K562 (cell line): Measurements from ENCODE around the gene PKDCC. TPM values are rescaled to one million over a fixed set of nuclear protein-coding genes. Genes with fewer than 3 reads are reported as not detected.

Source experiments
- ATAC-seq: fragments of 200-7000 bp; cut with Tn5 transposase; 3 replicates; pipeline ENCODE4 v1.9.1; 2020; ENCODE audit warnings: moderate library complexity
- BruUV-seq: library from RNA; stranded (reverse); fragments of 400-500 nt; replicated peaks from 2 replicates; lab custom pipeline; 2021; lab: Mats Ljungman, UMichigan
- CTCF ChIA-PET: fragments of 300-600 bp; formaldehyde crosslinking; extraction: SDS; loops from one replicate; lab custom pipeline; 2021; ENCODE audit warnings: low intra/inter-chr PET ratio; lab: Yijun Ruan, JAX
- POLR2A ChIA-PET: fragments of 300-600, 350-650 bp; sonication (Branson Sonifier 250); formaldehyde crosslinking; extraction: SDS; loops from one replicate; lab custom pipeline; 2021; ENCODE audit warnings: antibody characterized with exemption, inconsistent platforms; lab: Yijun Ruan, JAX
- DNase-seq, 4 experiments: peaks; one replicate each; pipeline versions ENCODE4 v3.0.0 to v3.0.0-alpha.2; 2011 to 2018; ENCODE audit warnings: low spot score in 3 of 4, mixed read lengths in 3 of 4; ENCODE audit errors: extremely low read depth in 1 of 4
- FAIRE-seq: peaks from 2 replicates; lab custom pipeline; 2011; peaks lifted over from hg19 to GRCh38; lab: Jason Lieb, UNC
- H2AFZ ChIP-seq: 2 replicates; pipeline ENCODE4 v1.6.0; 2011; ENCODE audit warnings: low read depth, low read length, control low read depth, inconsistent platforms
- H3K27ac ChIP-seq: fragments of 200-600 bp; 3 replicates; pipeline ENCODE4 v1.8.0; 2011; ENCODE audit warnings: low read depth, mild to moderate bottlenecking, control low read depth, inconsistent platforms, low read length, moderate library complexity, mixed read lengths; ENCODE audit errors: extremely low read depth
- H3K27me3 ChIP-seq, 2 experiments: fragments of 300-600 bp in 1 of 2; 2 replicates in 1 of 2; 3 replicates in 1 of 2; pipeline versions ENCODE4 v1.6.0 to v1.8.0; 2011; ENCODE audit warnings: inconsistent platforms in 2 of 2, low read length in 2 of 2, mild to moderate bottlenecking in 1 of 2, mixed read lengths in 1 of 2, moderate library complexity in 1 of 2; ENCODE audit not compliant: control insufficient read depth in 2 of 2, insufficient read depth in 2 of 2
- H3K36me3 ChIP-seq: fragments of 300-600 bp; 3 replicates; pipeline ENCODE4 v1.8.0; 2011; ENCODE audit warnings: mild to moderate bottlenecking, low read length, inconsistent platforms; ENCODE audit not compliant: control insufficient read depth, insufficient read depth
- H3K4me1 ChIP-seq, 2 experiments: fragments of 200-600 bp in 1 of 2; replicated peaks in 1 of 2; 2 replicates in 1 of 2; 3 replicates in 1 of 2; pipeline versions ENCODE4 v1.5.1 to v1.8.0; 2011; ENCODE audit warnings: inconsistent platforms in 2 of 2, low read length in 2 of 2, mild to moderate bottlenecking in 1 of 2, mixed read lengths in 1 of 2, moderate library complexity in 1 of 2; ENCODE audit not compliant: control insufficient read depth in 2 of 2, insufficient read depth in 2 of 2
- H3K4me2 ChIP-seq: 2 replicates; pipeline ENCODE4 v1.6.1; 2011; ENCODE audit warnings: low read length, control low read depth, inconsistent platforms, mixed read lengths; ENCODE audit not compliant: insufficient read depth
- H3K4me3 ChIP-seq: fragments of 200-600 bp; sonication (generic), shearing (Covaris generic); 2 replicates; pipeline ENCODE4 v1.5.1; 2016; ENCODE audit warnings: control low read depth, inconsistent platforms
- H3K79me2 ChIP-seq: fragments of 200-600 bp; 3 replicates; pipeline ENCODE4 v1.8.0; 2011; ENCODE audit warnings: low read length, inconsistent platforms; ENCODE audit not compliant: control insufficient read depth, insufficient read depth
- H3K9ac ChIP-seq, 2 experiments: 2 replicates each; pipeline versions ENCODE4 v1.6.0 to v1.6.1; 2011; ENCODE audit warnings: low read depth in 2 of 2, low read length in 2 of 2, control low read depth in 1 of 2, inconsistent platforms in 1 of 2, mild to moderate bottlenecking in 1 of 2, mixed read lengths in 1 of 2; ENCODE audit not compliant: insufficient read depth in 1 of 2
- H3K9me1 ChIP-seq: one replicate; pipeline ENCODE4 v1.6.0; 2011; ENCODE audit warnings: inconsistent platforms, mild to moderate bottlenecking, low read length, moderate library complexity; ENCODE audit not compliant: control insufficient read depth, insufficient read depth
- H3K9me3 ChIP-seq: replicated peaks from 2 replicates; pipeline ENCODE4 v1.5.1; 2011; ENCODE audit warnings: low read depth, low read length, inconsistent platforms; ENCODE audit not compliant: control insufficient read depth, insufficient read depth
- H4K20me1 ChIP-seq: replicated peaks from 2 replicates; pipeline ENCODE4 v1.6.1; 2011; ENCODE audit warnings: low read length, inconsistent platforms, mixed read lengths; ENCODE audit not compliant: control insufficient read depth, insufficient read depth
- ATF7 ChIP-seq: fragments of 450-650 bp; IDR thresholded peaks from 2 replicates; pipeline ENCODE4 v1.7.1; 2014; ENCODE audit warnings: mild to moderate bottlenecking, moderate library complexity
- BRD9 ChIP-seq: fragments of 450-650 bp; IDR thresholded peaks from 2 replicates; pipeline ENCODE4 v1.6.1; 2018; ENCODE audit warnings: low read depth; ENCODE audit not compliant: partially characterized antibody
- CBX8 ChIP-seq: fragments of 200-600 bp; sonication (generic); IDR thresholded peaks from 2 replicates; pipeline ENCODE4 v1.6.1; 2012; ENCODE audit warnings: borderline replicate concordance, mixed run types, low read depth, mild to moderate bottlenecking, moderate library complexity, mixed read lengths, low read length, control low read depth, inconsistent platforms; ENCODE audit not compliant: poor library complexity, severe bottlenecking; ENCODE audit errors: extremely low read depth
- FOXO4 ChIP-seq: fragments of 450-650 bp; formaldehyde crosslinking; IDR thresholded peaks from 2 replicates; pipeline ENCODE4 v1.4.0; 2020; ENCODE audit warnings: mild to moderate bottlenecking, moderate library complexity
- HDAC8 ChIP-seq: fragments of 450-650 bp; IDR thresholded peaks from 2 replicates; pipeline ENCODE4 v1.6.1; 2016; ENCODE audit warnings: mild to moderate bottlenecking, missing genetic modification characterization, moderate library complexity, missing compliant biosample characterization
- JUN ChIP-seq, 2 experiments: sonication (generic) in 1 of 2; formaldehyde crosslinking in 1 of 2; IDR thresholded peaks; 2 replicates each; pipeline versions ENCODE4 v1.6.1 to v1.8.0; 2012 to 2022; ENCODE audit warnings: borderline replicate concordance in 2 of 2, mild to moderate bottlenecking in 2 of 2, improper control_type of control experiment in 1 of 2, low read depth in 1 of 2, low read length in 1 of 2, missing genetic modification reagents in 1 of 2
- NR2C1 ChIP-seq, 2 experiments: fragments of 450-650 bp; IDR thresholded peaks; 2 replicates each; pipeline ENCODE4 v1.6.1; 2017; ENCODE audit warnings: mild to moderate bottlenecking in 2 of 2, antibody characterized with exemption in 1 of 2, inconsistent platforms in 1 of 2, missing compliant biosample characterization in 1 of 2, missing genetic modification characterization in 1 of 2
- POLR2AphosphoS5 ChIP-seq: IDR thresholded peaks from 2 replicates; pipeline ENCODE4 v1.6.1; 2011; ENCODE audit warnings: mild to moderate bottlenecking, low read depth, low read length, moderate library complexity; ENCODE audit not compliant: control insufficient read depth, insufficient read depth
- RFX7 ChIP-seq: fragments of 250-450 bp; sonication (Bioruptor Pico); IDR thresholded peaks from 2 replicates; pipeline ENCODE4 v1.5.1; 2021; ENCODE audit warnings: mild to moderate bottlenecking
- ZBTB5 ChIP-seq: fragments of 450-650 bp; IDR thresholded peaks from 2 replicates; pipeline ENCODE4 v1.6.1; 2017; ENCODE audit warnings: antibody characterized with exemption
- ZBTB8A ChIP-seq: fragments of 450-650 bp; IDR thresholded peaks from 2 replicates; pipeline ENCODE4 v1.6.1; 2018; ENCODE audit warnings: mild to moderate bottlenecking, moderate library complexity; ENCODE audit not compliant: partially characterized antibody
- ZFP30 ChIP-seq: fragments of 250-450 bp; sonication (Bioruptor Pico); IDR thresholded peaks from 2 replicates; pipeline ENCODE4 v1.8.0; 2022; ENCODE audit warnings: moderate library complexity, mild to moderate bottlenecking, inconsistent platforms, borderline replicate concordance
- ZNF41 ChIP-seq: fragments of 250-450 bp; sonication (Bioruptor Pico); conservative IDR thresholded peaks from 2 replicates; pipeline ENCODE4 v1.4.0; 2020; ENCODE audit warnings: mild to moderate bottlenecking
- ZNF639 ChIP-seq, 2 experiments: fragments of 200-800 bp in 1 of 2; sonication (Bioruptor generic) in 1 of 2; sonication (generic) in 1 of 2; formaldehyde crosslinking in 1 of 2; IDR thresholded peaks in 1 of 2; conservative IDR thresholded peaks in 1 of 2; 2 replicates each; pipeline versions ENCODE4 v1.5.0 to v1.6.1; 2016 to 2020; ENCODE audit warnings: missing compliant biosample characterization in 1 of 2, missing genetic modification characterization in 1 of 2, missing genetic modification reagents in 1 of 2
- ZNF76 ChIP-seq: fragments of 250-450 bp; sonication (Bioruptor Pico); IDR thresholded peaks from 2 replicates; pipeline ENCODE4 v1.4.0; 2020; ENCODE audit warnings: mild to moderate bottlenecking, moderate library complexity, borderline replicate concordance
- WGBS: fragments of 100-300 bp; shearing (Covaris generic); methylation state at CpG from one replicate; pipeline ENCODE4 v1.1.6; 2016; ENCODE audit warnings: low coverage, mixed read lengths; ENCODE audit not compliant: insufficient coverage; ENCODE audit errors: missing lambda C conversion rate; 5-methylcytosine and 5-hydroxymethylcytosine counted together
- in situ Hi-C: fragments of 300-500 bp; cut with MboI; formaldehyde crosslinking; loops from 4 replicates; pipeline ENCODE4 v1.15.0; 2018; ENCODE audit warnings: inconsistent platforms, mixed read lengths
- intact Hi-C: fragments of 100-400 bp; cut with micrococcal nuclease; formaldehyde crosslinking; loops from 2 replicates; pipeline ENCODE4 v1.14.2; 2022
- polyA plus RNA-seq, 8 experiments: library from polyadenylated mRNA; depleted of rRNA in 4 of 8; stranded (reverse) in 5 of 8; unstranded in 3 of 8; fragments of >200 nt; fragmentation: Nextera tagmentation in 2 of 8; fragmentation: Illumina TruSeq in 1 of 8; extraction: Ambion mirVana in 2 of 8; extraction: Trizol in 1 of 8; gene quantifications; 2 replicates each; pipeline versions ENCODE4 v1.2.1 to v1.2.3, GENCODE V29; 2011 to 2014; ENCODE audit warnings: inconsistent platforms in 1 of 8, missing spikeins in 1 of 8
- total RNA-seq, 7 experiments: library from RNA; depleted of rRNA in 6 of 7; stranded (reverse); fragments of >200 nt in 6 of 7; fragmentation: Illumina TruSeq in 2 of 7; extraction: Trizol in 2 of 7; gene quantifications; 2 replicates each; pipeline versions ENCODE4 v1.2.1 to v1.2.3, GENCODE V29; 2011 to 2021; ENCODE audit warnings: low replicate concordance in 1 of 7

The PKDCC gene
- total and polyA plus RNA-seq, 9 of the 15 experiments (the other 6 are each of a cell fraction or from before 2014, with no cell fraction given), result 0.62 to 14.8 (median 1.3) TPM; not detected in 2

GRCh38 chr2:42073739-42074503 lies 26.1 kb downstream of the PKDCC start:
- ATAC-seq (no peak), FAIRE-seq (no peak), DNase-seq (no peak)
- Histone ChIP-seq H3K9me3 (no peaks in the 10 kb centered on the region), H3K4me1 (peaks cover 0 to 8% of the 10 kb centered on the region in 2 experiments; a peak in 1 of 5 replicates), H3K27me3 (peaks cover 7 to 22% of the 10 kb centered on the region in 2 experiments; a peak in 4 of 5 replicates), H3K4me2 (no peak overlapping the region), H3K79me2 (no peaks in the 10 kb centered on the region), H3K36me3 (no peaks in the 10 kb centered on the region), H3K9ac (no peak overlapping the region), H3K9me1 (no peaks in the 10 kb centered on the region), H3K27ac (no peak overlapping the region), H4K20me1 (peaks cover under 1% of the 10 kb centered on the region; the same call in 1 of the 2 replicates), H3K4me3 (no peak overlapping the region), H2AFZ (no peak overlapping the region)
- CTCF ChIA-PET, result no interaction called here
- in situ Hi-C loops, result no loop called here
- 0% methylated on average over 2 of the region's 2 CpGs for WGBS
- no TSS peak for BruUV-seq
- intact Hi-C loops, result no loop called here
- POLR2A ChIA-PET, result interaction anchor here (0.6 kb wide), 1 partner anchor 16 kb away, joined by 3 read pairs; no protein-coding TSS in a partner anchor
- TF ChIP-seq NR2C1 (IDR thresholded peaks at IDR 0.05) (no peak), NR2C1 (tag; IDR thresholded peaks at IDR 0.05) (no peak), ZFP30 (CRISPR knock-in tag) (no peak), FOXO4 (CRISPR knock-in tag) (no peak), BRD9 (no peak), JUN (IDR thresholded peaks at IDR 0.05; ENCODE audit: borderline replicate concordance, low read depth, low read length) (no peak), JUN (CRISPR knock-in tag; IDR thresholded peaks at IDR 0.05; ENCODE audit: borderline replicate concordance) (no peak), ZNF639 (CRISPR knock-in tag; conservative IDR thresholded peaks at IDR 0.05 in 1 of 2, IDR thresholded peaks at IDR 0.05 in 1 of 2) (no peak), ZNF41 (no peak), ZBTB8A (no peak), POLR2AphosphoS5 (no peak), RFX7 (CRISPR knock-in tag) (no peak), ATF7 (no peak), HDAC8 (no peak), CBX8 (no peak), ZBTB5 (no peak), ZNF76 (CRISPR knock-in tag) (no peak)
